Endothelial cell of umbilical vein (primary cell): ENCODE measurements around the gene CCR1. TPM values are rescaled to one million over a fixed set of nuclear protein-coding genes. Genes with fewer than 3 reads are reported as not detected.

Experiments used
- BruUV-seq: library from RNA; stranded (reverse); fragments of 400-500 nt; replicated peaks from 2 replicates; lab custom pipeline; 2021; lab: Mats Ljungman, UMichigan
- CTCF ChIA-PET: fragments of 300-600, 350-600 bp; sonication (Branson Sonifier 250); formaldehyde crosslinking; loops from one replicate; lab custom pipeline; 2021; ENCODE audit warnings: antibody characterized with exemption, inconsistent platforms; lab: Charles Lee
- POLR2A ChIA-PET: fragments of 300-600, 350-600 bp; sonication (Branson Sonifier 250); formaldehyde crosslinking; loops from one replicate; lab custom pipeline; 2021; ENCODE audit warnings: antibody characterized with exemption, inconsistent platforms; lab: Charles Lee
- DNase-seq: peaks from one replicate; pipeline ENCODE4 v3.0.0-alpha.2; 2011; ENCODE audit warnings: low read depth, low spot score
- FAIRE-seq: peaks from 2 replicates; lab custom pipeline; 2011; peaks lifted over from hg19 to GRCh38; lab: Jason Lieb, UNC
- H2AFZ ChIP-seq: 2 replicates; pipeline ENCODE4 v1.6.0; 2012; ENCODE audit warnings: low read depth, low read length, control low read depth, inconsistent platforms
- H3K27ac ChIP-seq: 2 replicates; pipeline ENCODE4 v1.5.1; 2011; ENCODE audit warnings: low read depth, mild to moderate bottlenecking, control low read depth, low read length, moderate library complexity; ENCODE audit not compliant: insufficient read depth
- H3K27me3 ChIP-seq, 2 experiments: 2 replicates each; pipeline versions ENCODE4 v1.6.0 to v1.6.1; 2011; ENCODE audit warnings: low read length in 2 of 2, mixed read lengths in 1 of 2; ENCODE audit not compliant: control insufficient read depth in 2 of 2, insufficient read depth in 2 of 2
- H3K36me3 ChIP-seq, 2 experiments: 2 replicates in 1 of 2; 3 replicates in 1 of 2; pipeline ENCODE4 v1.5.1; 2011; ENCODE audit warnings: low read length in 2 of 2, mild to moderate bottlenecking in 1 of 2, moderate library complexity in 1 of 2; ENCODE audit not compliant: control insufficient read depth in 2 of 2, insufficient read depth in 2 of 2; ENCODE audit errors: extremely low read depth in 1 of 2
- H3K4me1 ChIP-seq: 3 replicates; pipeline ENCODE4 v1.5.1; 2011; ENCODE audit warnings: mild to moderate bottlenecking, low read length; ENCODE audit not compliant: control insufficient read depth, insufficient read depth; ENCODE audit errors: extremely low read depth
- H3K4me2 ChIP-seq: 2 replicates; pipeline ENCODE4 v1.6.1; 2011; ENCODE audit warnings: low read length, control low read depth, mixed read lengths; ENCODE audit not compliant: insufficient read depth
- H3K4me3 ChIP-seq, 3 experiments: fragments of 200-600 bp in 1 of 3; sonication (generic), shearing (Covaris generic) in 1 of 3; replicated peaks in 1 of 3; 2 replicates each; pipeline ENCODE4 v1.5.1; 2011 to 2016; ENCODE audit warnings: control low read depth in 3 of 3, low read length in 3 of 3, mild to moderate bottlenecking in 2 of 3, inconsistent platforms in 1 of 3, low read depth in 1 of 3, moderate library complexity in 1 of 3; ENCODE audit not compliant: insufficient read depth in 1 of 3
- H3K79me2 ChIP-seq: 2 replicates; pipeline ENCODE4 v1.6.0; 2012; ENCODE audit warnings: low read length, inconsistent platforms; ENCODE audit not compliant: control insufficient read depth, insufficient read depth
- H3K9ac ChIP-seq: replicated peaks from 2 replicates; pipeline ENCODE3; 2011; ENCODE audit warnings: low read length, control low read depth; ENCODE audit not compliant: insufficient read depth; ENCODE audit errors: extremely low read depth
- H3K9me1 ChIP-seq: replicated peaks from 3 replicates; pipeline ENCODE4 v1.6.0; 2011; ENCODE audit warnings: mild to moderate bottlenecking, low read length; ENCODE audit not compliant: control insufficient read depth, insufficient read depth; ENCODE audit errors: extremely low read depth
- H3K9me3 ChIP-seq: replicated peaks from 2 replicates; pipeline ENCODE4 v1.5.1; 2012; ENCODE audit warnings: low read length, inconsistent platforms; ENCODE audit not compliant: control insufficient read depth, insufficient read depth
- H4K20me1 ChIP-seq: replicated peaks from 2 replicates; pipeline ENCODE3; 2011; ENCODE audit warnings: mild to moderate bottlenecking, low read length; ENCODE audit not compliant: control insufficient read depth, insufficient read depth; ENCODE audit errors: extremely low read depth
- CTCF ChIP-seq, 2 donors: IDR thresholded peaks; 1 replicate in 1 of 2; 2 replicates in 1 of 2; pipeline ENCODE4 v1.5.1; 2011; ENCODE audit warnings: low read length in 2 of 2, mild to moderate bottlenecking in 2 of 2, moderate library complexity in 2 of 2, control low read depth in 1 of 2, inconsistent platforms in 1 of 2, low read depth in 1 of 2; ENCODE audit not compliant: insufficient read depth in 1 of 2; ENCODE audit errors: extremely low read depth in 1 of 2
- EZH2 ChIP-seq: IDR thresholded peaks from 2 replicates; pipeline ENCODE4 v1.6.1; 2012; ENCODE audit warnings: borderline replicate concordance, low read depth, mild to moderate bottlenecking, moderate library complexity, low read length, inconsistent platforms; ENCODE audit not compliant: severe bottlenecking
- FOS ChIP-seq: IDR thresholded peaks from 2 replicates; pipeline ENCODE4 v1.6.1; 2011; ENCODE audit warnings: mild to moderate bottlenecking, low read length, moderate library complexity, borderline replicate concordance; ENCODE audit not compliant: insufficient read depth
- GATA2 ChIP-seq: IDR thresholded peaks from 2 replicates; pipeline ENCODE4 v1.7.0; 2011; ENCODE audit warnings: low read depth, mild to moderate bottlenecking, moderate library complexity, mixed read lengths, low read length; ENCODE audit not compliant: insufficient read length, insufficient read depth
- JUN ChIP-seq: IDR thresholded peaks from 2 replicates; pipeline ENCODE4 v1.6.1; 2011; ENCODE audit warnings: borderline replicate concordance, low read depth; ENCODE audit not compliant: insufficient read length, insufficient read depth
- MAX ChIP-seq: IDR thresholded peaks from 2 replicates; pipeline ENCODE4 v1.6.1; 2011; ENCODE audit not compliant: insufficient read depth, insufficient read length
- MYC ChIP-seq: IDR thresholded peaks from one replicate; pipeline ENCODE4 v1.6.1; 2011; ENCODE audit warnings: mild to moderate bottlenecking, low read depth, low read length
- POLR2A ChIP-seq: IDR thresholded peaks from 2 replicates; pipeline ENCODE4 v1.6.1; 2012; ENCODE audit warnings: low read depth, mild to moderate bottlenecking, control low read depth, low read length
- POLR2AphosphoS5 ChIP-seq: IDR thresholded peaks from 2 replicates; pipeline ENCODE4 v1.6.1; 2012; ENCODE audit warnings: low read depth, mild to moderate bottlenecking, control low read depth, low read length, moderate library complexity; ENCODE audit not compliant: insufficient read depth
- dilution Hi-C: fragments of 300-500 bp; cut with MboI; formaldehyde crosslinking; loops from one replicate; pipeline ENCODE4 v1.15.0; 2019; ENCODE audit warnings: low sequenced_read_pairs; ENCODE audit not compliant: extremely low pct_ligation_motif_present
- intact Hi-C: fragments of 100-400 bp; cut with micrococcal nuclease; formaldehyde crosslinking; loops from one replicate; pipeline ENCODE4 v1.10.0; 2022
- polyA plus RNA-seq, 4 experiments: library from polyadenylated mRNA; depleted of rRNA in 3 of 4; stranded (reverse) in 3 of 4; unstranded in 1 of 4; fragments of >200 nt; gene quantifications; 2 replicates each; pipeline versions ENCODE4 v1.2.1 to v1.2.3, GENCODE V29; 2011 to 2012; ENCODE audit warnings: missing spikeins in 1 of 4
- total RNA-seq: library from RNA; stranded (reverse); gene quantifications from 2 replicates; pipeline ENCODE4 v1.2.3, GENCODE V29; 2021

The CCR1 gene
- total and polyA plus RNA-seq, 2 donors (not counting 3 experiments of a cell fraction or from before 2014, with no cell fraction given) = not detected

- H3K4me2 ChIP-seq = no peak overlapping the region
- H2AFZ ChIP-seq = no peak overlapping the region
- ChIA-PET POLR2A (no interaction called here), CTCF (no interaction called here)
- no peaks in the 10 kb centered on the region for H3K27me3 ChIP-seq
- H4K20me1 ChIP-seq = no peaks in the 10 kb centered on the region
- dilution Hi-C loops = no loop called here
- no peaks in the 10 kb centered on the region for H3K79me2 ChIP-seq
- no peak overlapping the region for H3K9ac ChIP-seq
- no peaks in the 10 kb centered on the region for H3K36me3 ChIP-seq
- intact Hi-C loops = no loop called here
- TF ChIP-seq MYC (no peak), POLR2AphosphoS5 (no peak), MAX (no peak), POLR2A (no peak), GATA2 (no peak), FOS (no peak), JUN (no peak), CTCF (IDR thresholded peaks at IDR 0.05; ENCODE audit: extremely low read depth in 1 of 2, insufficient read depth in 1 of 2, low read depth in 1 of 2, low read length in 2 of 2) (no peak), EZH2 (no peak)
- H3K4me1 ChIP-seq = no peaks in the 10 kb centered on the region
- FAIRE-seq (no peak), DNase-seq (no peak)
- H3K9me3 ChIP-seq = no peaks in the 10 kb centered on the region
- no peaks in the 10 kb centered on the region for H3K9me1 ChIP-seq
- H3K4me3 ChIP-seq = no peak overlapping the region
- H3K27ac ChIP-seq = no peak overlapping the region
- BruUV-seq = no TSS peak
These were observed 13.1 kb downstream of the CCR1 start for GRCh38 chr3:46194868-46195553.
